Left lung (tissue), 10 donors: ENCODE data around the gene DBNDD2. TPM values are rescaled to one million over a fixed set of nuclear protein-coding genes. Genes with fewer than 3 reads are reported as not detected.
A peak's percentile ranks its signal among the peaks of the same experiment; 100 is the strongest.

ENCODE experiments used
- ATAC-seq: fragments of 200-7000 bp; cut with Tn5 transposase; one replicate; pipeline ENCODE4 v1.9.1; 2020; ENCODE audit warnings: moderate library complexity
- DNase-seq, 4 donors: peaks; one replicate each; pipeline ENCODE4 v3.0.0-alpha.2; 2013 to 2020
- H3K27ac ChIP-seq, 2 donors: fragments of 200-600 bp; sonication (generic) in 1 of 2; one replicate each; pipeline versions ENCODE4 v1.5.0 to v1.8.0; 2020 to 2021
- H3K27me3 ChIP-seq, 2 donors: fragments of 200-600 bp; sonication (generic) in 1 of 2; one replicate each; pipeline versions ENCODE4 v1.5.0 to v1.8.0; 2020 to 2021
- H3K36me3 ChIP-seq, 2 donors: fragments of 200-600 bp; sonication (generic) in 1 of 2; one replicate each; pipeline versions ENCODE4 v1.5.0 to v1.8.0; 2020 to 2021
- H3K4me1 ChIP-seq, 2 donors: fragments of 200-600 bp; one replicate each; pipeline ENCODE4 v1.8.0; 2021
- H3K4me3 ChIP-seq, 2 donors: fragments of 200-600 bp; sonication (generic) in 1 of 2; one replicate each; pipeline versions ENCODE4 v1.5.0 to v1.8.0; 2020 to 2021; ENCODE audit warnings: mild to moderate bottlenecking in 1 of 2
- H3K9me3 ChIP-seq, 2 donors: fragments of 200-600 bp; sonication (generic) in 1 of 2; one replicate each; pipeline versions ENCODE4 v1.5.0 to v1.8.0; 2020 to 2021
- CTCF ChIP-seq, 2 donors: fragments of 200-600 bp; sonication (generic) in 1 of 2; IDR thresholded peaks; one replicate each; pipeline versions ENCODE4 v1.5.0 to v1.8.0; 2021; ENCODE audit warnings: antibody characterized with exemption in 2 of 2
- intact Hi-C, 2 donors: fragments of 100-400 bp; cut with DNase I; formaldehyde crosslinking; loops; one replicate each; pipeline versions ENCODE4 v1.11.2 to v1.14.2; 2022
- polyA plus RNA-seq, 6 donors: library from polyadenylated mRNA; unstranded; fragments of 120-200 nt; gene quantifications; one replicate each; pipeline ENCODE4 v1.2.1, GENCODE V29; 2013; ENCODE audit not compliant: insufficient read length in 6 of 6
- total RNA-seq, 2 donors: library from RNA; stranded (reverse); fragmentation: NEBNext Ultra II Directional; extraction: Animal tissue kit (Norgen Biotek cat#: 25700); gene quantifications; one replicate each; pipeline ENCODE4 v1.2.1, GENCODE V29; 2021
- donor health status: DM: no; HTN: yes; CAD: no.
- donor health status: DM: no; HTN: no; CAD: no.

DBNDD2 gene
- total and polyA plus RNA-seq, 8 donors, result 18.9 to 66.4 (median 21.8) TPM

DNA sequence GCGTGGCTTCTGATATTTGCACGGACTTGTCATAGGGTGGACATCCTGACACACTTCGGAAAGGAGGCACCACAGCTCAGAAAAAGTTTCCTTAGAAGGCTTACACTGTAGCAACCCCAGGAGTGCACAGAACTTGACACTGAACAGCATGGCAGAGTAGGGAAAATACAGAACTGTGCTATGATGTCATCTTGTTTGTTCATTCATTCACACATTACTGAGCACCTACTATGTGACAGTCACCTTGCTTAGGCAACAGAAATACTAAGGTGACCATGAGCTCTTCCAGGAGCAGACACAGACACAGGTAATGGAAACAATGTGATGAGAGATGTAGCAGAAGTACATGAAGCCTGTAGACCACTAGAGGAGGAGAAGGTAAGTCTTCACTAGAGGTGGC, 5.4 kb downstream of the DBNDD2 start:
- Histone ChIP-seq H3K27me3 (peaks cover 0 to under 1% of the 10 kb centered on the region in 2 donors), H3K27ac (no peak overlapping the region), H3K4me3 (no peak overlapping the region), H3K36me3 (peaks cover 0 to 32% of the 10 kb centered on the region in 2 donors), H3K4me1 (peaks cover 5 to 38% of the 10 kb centered on the region in 2 donors), H3K9me3 (no peaks in the 10 kb centered on the region)
- no peak for DNase-seq
- no peak for ATAC-seq
- TF ChIP-seq CTCF (IDR thresholded peaks at IDR 0.05), result no peak
- intact Hi-C loops, result no loop called here

DNA sequence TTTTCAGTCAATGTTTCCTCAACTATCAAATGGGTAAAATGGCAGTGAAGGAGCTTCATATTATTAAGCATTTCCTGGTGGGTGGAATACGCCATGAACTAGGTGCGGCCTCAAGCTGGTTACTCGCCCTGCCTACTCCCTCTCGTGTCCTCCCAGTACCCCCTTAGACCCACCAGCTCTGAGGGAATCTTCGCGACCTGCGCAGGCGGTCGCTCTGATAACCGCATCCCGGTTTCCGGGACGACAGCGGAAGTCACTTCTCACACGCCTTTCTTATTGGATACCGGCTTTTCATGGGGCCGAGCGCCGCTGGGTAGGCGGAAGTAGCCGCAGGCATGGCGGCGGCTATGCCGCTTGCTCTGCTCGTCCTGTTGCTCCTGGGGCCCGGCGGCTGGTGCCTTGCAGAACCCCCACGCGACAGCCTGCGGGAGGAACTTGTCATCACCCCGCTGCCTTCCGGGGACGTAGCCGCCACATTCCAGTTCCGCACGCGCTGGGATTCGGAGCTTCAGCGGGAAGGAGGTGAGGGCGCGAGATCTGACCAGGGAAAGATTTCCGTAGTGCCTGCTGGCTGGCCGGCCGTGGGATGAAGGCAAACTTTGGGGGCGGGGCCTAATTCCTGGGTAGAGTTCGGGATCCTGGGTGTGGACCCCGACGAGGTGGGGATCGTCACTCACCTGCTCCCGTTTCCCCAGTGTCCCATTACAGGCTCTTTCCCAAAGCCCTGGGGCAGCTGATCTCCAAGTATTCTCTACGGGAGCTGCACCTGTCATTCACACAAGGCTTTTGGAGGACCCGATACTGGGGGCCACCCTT, 7.9 kb downstream of the DBNDD2 start, which contains the start of gene PIGT:
PIGT (plus strand) TSS at position 320 of the 816 bp plus-strand sequence; CDS start at position 336, 16 bp downstream.
- peak; percentile 73 to 94 (median 88) for DNase-seq
- intact Hi-C loops, result no loop called here
- Histone ChIP-seq H3K9me3 (no peaks in the 10 kb centered on the region), H3K27ac (peak within 1 kb of the TSS; percentile 54 to 81), H3K4me1 (peaks cover 14 to 42% of the 10 kb centered on the region in 2 donors), H3K27me3 (no peaks in the 10 kb centered on the region), H3K36me3 (peaks cover 0 to 38% of the 10 kb centered on the region in 2 donors), H3K4me3 (peak within 1 kb of the TSS; percentile 74 to 80)
- peak; percentile 93 for ATAC-seq
- TF ChIP-seq CTCF (IDR thresholded peaks at IDR 0.05), result no peak

GRCh38 chr20:45416917-45417316, 8.8 kb downstream of the DBNDD2 start:
- Histone ChIP-seq H3K9me3 (no peaks in the 10 kb centered on the region), H3K4me3 (peak overlapping the region; percentile 74 to 80), H3K27ac (no peak overlapping the region), H3K4me1 (peaks cover 14 to 42% of the 10 kb centered on the region in 2 donors), H3K27me3 (no peaks in the 10 kb centered on the region), H3K36me3 (peaks cover 0 to 38% of the 10 kb centered on the region in 2 donors)
- intact Hi-C loops, result no loop called here
- DNase-seq (no peak), ATAC-seq (no peak)
- no peak for TF ChIP-seq CTCF (IDR thresholded peaks at IDR 0.05)

- Histone ChIP-seq H3K4me3 (no peak overlapping the region), H3K27ac (peak overlapping the region; percentile 4 to 67), H3K9me3 (no peaks in the 10 kb centered on the region), H3K4me1 (peaks cover 14 to 42% of the 10 kb centered on the region in 2 donors), H3K27me3 (no peaks in the 10 kb centered on the region), H3K36me3 (peaks cover 0 to 62% of the 10 kb centered on the region in 2 donors)
- DNase-seq (peak in 1 of 4 donors; percentile 61), ATAC-seq (peak; percentile 83)
- intact Hi-C loops, result no loop called here
- TF ChIP-seq CTCF (IDR thresholded peaks at IDR 0.05), result no peak
Observed at GRCh38 chr20:45419188-45420091, 11.4 kb downstream of the DBNDD2 start.
